Measurements from ENCODE around the gene RNASE7. TPM values are rescaled to one million over a fixed set of nuclear protein-coding genes. Genes with fewer than 3 reads are reported as not detected.
A peak's percentile ranks its signal among the peaks of the same experiment; 100 is the strongest.
"Not testable (repeated sequence)": the region's sequence is repeated elsewhere in the genome, so short reads cannot be mapped to it uniquely, and the experiment has no call there.

Gene RNASE7
- not detected in 2 replicates for total RNA-seq (2014; rRNA removed; shearing (Covaris generic))

GRCh38 chr14:21041676-21042433 lies at the start of gene RNASE7:
Gene RNASE7 (plus strand): TSS chr14:21042362. CDS start chr14:21042993, 631 bp downstream.
- DNase-seq (ENCODE audit: low spot score) = no peak

GRCh38 chr14:20996521-20996920 lies 45.6 kb upstream of the RNASE7 start:
- no peak for DNase-seq (ENCODE audit: low spot score)

GRCh38 chr14:20997115-20997514 lies 45.0 kb upstream of the RNASE7 start:
- no peak for DNase-seq (ENCODE audit: low spot score)

- DNase-seq (ENCODE audit: low spot score) = no peak
These were observed 44.6 kb upstream of the RNASE7 start for GRCh38 chr14:20997564-20997963.

- no peak for DNase-seq (ENCODE audit: low spot score)
These were observed 44.0 kb upstream of the RNASE7 start for GRCh38 chr14:20998139-20998538.

GRCh38 chr14:20998674-20999366 lies 43.3 kb upstream of the RNASE7 start, which contains the start of gene SLC39A2:
Gene SLC39A2 (plus strand): TSS chr14:20999293. CDS start chr14:20999447, 154 bp downstream.
- DNase-seq (ENCODE audit: low spot score) = no peak

- DNase-seq (ENCODE audit: low spot score) = no peak
These were observed 42.6 kb upstream of the RNASE7 start for GRCh38 chr14:20999591-20999990.

GRCh38 chr14:21001218-21001617 lies 40.9 kb upstream of the RNASE7 start:
- no peak for DNase-seq (ENCODE audit: low spot score)

- no peak for DNase-seq (ENCODE audit: low spot score)
These were observed 38.3 kb upstream of the RNASE7 start for GRCh38 chr14:21003788-21004346.

- DNase-seq (ENCODE audit: low spot score) = not testable (repeated sequence)
These were observed 32.4 kb upstream of the RNASE7 start for GRCh38 chr14:21009721-21010120.

- no peak for DNase-seq (ENCODE audit: low spot score)
These were observed 31.0 kb upstream of the RNASE7 start for GRCh38 chr14:21011136-21011535.

- DNase-seq (ENCODE audit: low spot score) = peak; percentile 91
These were observed 27.4 kb upstream of the RNASE7 start for GRCh38 chr14:21014761-21015190.

GRCh38 chr14:21015312-21015711 lies 26.9 kb upstream of the RNASE7 start:
- DNase-seq (ENCODE audit: low spot score) = no peak

GRCh38 chr14:21016413-21017190 lies 25.6 kb upstream of the RNASE7 start:
- no peak for DNase-seq (ENCODE audit: low spot score)

- DNase-seq (ENCODE audit: low spot score) = no peak
These were observed 24.5 kb upstream of the RNASE7 start for GRCh38 chr14:21017528-21018245.

GRCh38 chr14:21018286-21018685 lies 23.9 kb upstream of the RNASE7 start:
- DNase-seq (ENCODE audit: low spot score) = no peak

- no peak for DNase-seq (ENCODE audit: low spot score)
These were observed 23.4 kb upstream of the RNASE7 start for GRCh38 chr14:21018781-21019180.

GRCh38 chr14:21019366-21019765 lies 22.8 kb upstream of the RNASE7 start:
- no peak for DNase-seq (ENCODE audit: low spot score)

- no peak for DNase-seq (ENCODE audit: low spot score)
These were observed 21.1 kb upstream of the RNASE7 start for GRCh38 chr14:21020977-21021545.

- no peak for DNase-seq (ENCODE audit: low spot score)
These were observed 19.5 kb upstream of the RNASE7 start for GRCh38 chr14:21022686-21023085.

- no peak for DNase-seq (ENCODE audit: low spot score)
These were observed 19.0 kb upstream of the RNASE7 start for GRCh38 chr14:21023174-21023573.
